K562 (cell line): ENCODE results near the gene MEFV. TPM values are rescaled to one million over a fixed set of nuclear protein-coding genes. Genes with fewer than 3 reads are reported as not detected.

Source experiments
- ARID3B ChIP-seq: fragments of 250-450 bp; sonication (Bioruptor Pico); IDR thresholded peaks from 2 replicates; pipeline ENCODE4 v1.4.0; 2020; ENCODE audit warnings: borderline replicate concordance
- ATF1 ChIP-seq, 2 experiments: fragments of 450-650 bp in 1 of 2; IDR thresholded peaks; 2 replicates each; pipeline ENCODE4 v1.6.1; 2016; ENCODE audit warnings: missing compliant biosample characterization in 1 of 2, missing genetic modification characterization in 1 of 2
- CTBP1 ChIP-seq: fragments of 450-650 bp; IDR thresholded peaks from 2 replicates; pipeline ENCODE4 v1.6.1; 2016; ENCODE audit warnings: borderline replicate concordance
- GMEB1 ChIP-seq: fragments of 250-450 bp; sonication (Bioruptor Pico); IDR thresholded peaks from 2 replicates; pipeline ENCODE4 v1.4.0; 2020; ENCODE audit warnings: mild to moderate bottlenecking
- HNRNPLL ChIP-seq: fragments of 200-400 bp; formaldehyde crosslinking; IDR thresholded peaks from 2 replicates; pipeline ENCODE4 v1.6.1; 2017; ENCODE audit warnings: low read length, low read depth, mild to moderate bottlenecking; ENCODE audit not compliant: poor library complexity, severe bottlenecking
- NR1H2 ChIP-seq: sonication (generic); formaldehyde crosslinking; IDR thresholded peaks from 2 replicates; pipeline ENCODE4 v1.4.0; 2020; ENCODE audit warnings: mild to moderate bottlenecking, missing genetic modification reagents
- PBX2 ChIP-seq, 2 experiments: IDR thresholded peaks in 1 of 2; conservative IDR thresholded peaks in 1 of 2; 2 replicates each; pipeline ENCODE4 v1.6.1; 2016; ENCODE audit warnings: low read depth in 2 of 2, mild to moderate bottlenecking in 1 of 2, missing compliant biosample characterization in 1 of 2, missing genetic modification characterization in 1 of 2, moderate library complexity in 1 of 2
- RNF219 ChIP-seq: fragments of 250-450 bp; sonication (Bioruptor Pico); IDR thresholded peaks from 2 replicates; pipeline ENCODE4 v1.5.0; 2022; ENCODE audit warnings: mild to moderate bottlenecking
- STAG1 ChIP-seq: sonication (generic); formaldehyde crosslinking; IDR thresholded peaks from 2 replicates; pipeline ENCODE4 v1.5.0; 2020; ENCODE audit warnings: missing genetic modification reagents, borderline replicate concordance
- ZBTB49 ChIP-seq: sonication (generic); formaldehyde crosslinking; IDR thresholded peaks from 2 replicates; pipeline ENCODE4 v1.8.0; 2022; ENCODE audit warnings: missing genetic modification reagents, mild to moderate bottlenecking, borderline replicate concordance
- ZNF124 ChIP-seq: sonication (generic); formaldehyde crosslinking; IDR thresholded peaks from 2 replicates; pipeline ENCODE4 v1.8.1; 2022; ENCODE audit warnings: missing genetic modification reagents
- ZNF511 ChIP-seq: sonication (generic); formaldehyde crosslinking; IDR thresholded peaks from 2 replicates; pipeline ENCODE4 v1.8.0; 2022; ENCODE audit warnings: mild to moderate bottlenecking, missing genetic modification reagents
- ZNF77 ChIP-seq: fragments of 250-450 bp; sonication (Bioruptor Pico); IDR thresholded peaks from 2 replicates; pipeline ENCODE4 v1.5.0; 2020
- polyA plus RNA-seq, 8 experiments: library from polyadenylated mRNA; depleted of rRNA in 4 of 8; stranded (reverse) in 5 of 8; unstranded in 3 of 8; fragments of >200 nt; fragmentation: Nextera tagmentation in 2 of 8; fragmentation: Illumina TruSeq in 1 of 8; extraction: Ambion mirVana in 2 of 8; extraction: Trizol in 1 of 8; gene quantifications; 2 replicates each; pipeline versions ENCODE4 v1.2.1 to v1.2.3, GENCODE V29; 2011 to 2014; ENCODE audit warnings: inconsistent platforms in 1 of 8, missing spikeins in 1 of 8
- total RNA-seq, 7 experiments: library from RNA; depleted of rRNA in 6 of 7; stranded (reverse); fragments of >200 nt in 6 of 7; fragmentation: Illumina TruSeq in 2 of 7; extraction: Trizol in 2 of 7; gene quantifications; 2 replicates each; pipeline versions ENCODE4 v1.2.1 to v1.2.3, GENCODE V29; 2011 to 2021; ENCODE audit warnings: low replicate concordance in 1 of 7

MEFV gene
- total and polyA plus RNA-seq, 9 of the 15 experiments (the other 6 are each of a cell fraction or from before 2014, with no cell fraction given): 0.14 TPM; not detected in 8

GRCh38 chr16:3283543-3284447 is 27.4 kb upstream of the MEFV start (continued):
- TF ChIP-seq RNF219: no peak
- no peak for TF ChIP-seq ATF1 (CRISPR knock-in tag; IDR thresholded peaks at IDR 0.05)
- TF ChIP-seq ATF1 (tag; IDR thresholded peaks at IDR 0.05): peak; percentile 5
- 0 out of 2 replicates have a peak, but pooled peaks have one; percentile 2 for TF ChIP-seq ZNF511
- no peak for TF ChIP-seq ZBTB49 (CRISPR knock-in tag)
- no peak for TF ChIP-seq HNRNPLL
- no peak for TF ChIP-seq GMEB1 (CRISPR knock-in tag)
- no peak for TF ChIP-seq ZNF124 (CRISPR knock-in tag)
- 0 out of 2 replicates have a peak, but pooled peaks have one; percentile 61 for TF ChIP-seq ARID3B (CRISPR knock-in tag)
- no peak for TF ChIP-seq STAG1 (CRISPR knock-in tag)
- no peak for TF ChIP-seq PBX2 (CRISPR knock-in tag; IDR thresholded peaks at IDR 0.05; ENCODE audit: low read depth)
- no peak for TF ChIP-seq PBX2 (tag; conservative IDR thresholded peaks at IDR 0.05; ENCODE audit: low read depth)
- no peak for TF ChIP-seq CTBP1
- no peak for TF ChIP-seq ZNF77
- 0 out of 2 replicates have a peak, but pooled peaks have one; percentile 26 for TF ChIP-seq NR1H2 (CRISPR knock-in tag)
